ENCODE data around the gene SNX4.

GRCh38 chr3:125511420-125512118 is 8.4 kb downstream of the SNX4 start:
- TF ChIP-seq CTCF (IDR thresholded peaks at IDR 0.05; ENCODE audit: low read depth, low read length, poor library complexity, severe bottlenecking) (no peak), EZH2phosphoT487 (IDR thresholded peaks at IDR 0.05; ENCODE audit: borderline replicate concordance, low read length) (no peak)

Measured in DOHH2 (cell line).